ENCODE results near the gene FKBP3. TPM values are rescaled to one million over a fixed set of nuclear protein-coding genes. Genes with fewer than 3 reads are reported as not detected.

Gene FKBP3
- total RNA-seq, 4 donors from 2014 or later = 77.5 to 111 (median 94.6) TPM

- Histone ChIP-seq H3K36me3 (peaks cover 0 to 4% of the 10 kb centered on the region in 2 donors), H3K27ac (no peak overlapping the region), H3K4me3 (no peak overlapping the region), H3K4me1 (peaks cover 0 to 1% of the 10 kb centered on the region in 2 donors), H3K9me3 (no peaks in the 10 kb centered on the region), H3K27me3 (no peaks in the 10 kb centered on the region)
- TF ChIP-seq POLR2A (IDR thresholded peaks at IDR 0.05) (no peak), CTCF (IDR thresholded peaks at IDR 0.05 in 4 of 5, conservative IDR thresholded peaks at IDR 0.05 in 1 of 5) (no peak)
- DNase-seq (no peak), ATAC-seq (no peak)
- intact Hi-C loops (cut with DNase I; ENCODE audit: low total_unique reads) = no loop called here
- in situ Hi-C loops (cut with MboI; ENCODE audit: low sequenced_read_pairs in 4 of 4) = no loop called here
These were observed 56.0 kb downstream of the FKBP3 start for GRCh38 chr14:45078323-45078722.

GRCh38 chr14:45073231-45073879 lies 60.9 kb downstream of the FKBP3 start:
- in situ Hi-C loops (cut with MboI; ENCODE audit: low sequenced_read_pairs in 4 of 4) = no loop called here
- Histone ChIP-seq H3K9me3 (no peaks in the 10 kb centered on the region), H3K36me3 (peaks cover 0 to 5% of the 10 kb centered on the region in 2 donors), H3K27me3 (no peaks in the 10 kb centered on the region), H3K27ac (no peak overlapping the region), H3K4me1 (no peaks in the 10 kb centered on the region), H3K4me3 (no peak overlapping the region)
- DNase-seq (no peak), ATAC-seq (no peak)
- intact Hi-C loops (cut with DNase I; ENCODE audit: low total_unique reads) = no loop called here
- no peak for TF ChIP-seq CTCF (IDR thresholded peaks at IDR 0.05 in 4 of 5, conservative IDR thresholded peaks at IDR 0.05 in 1 of 5)
- TF ChIP-seq POLR2A (IDR thresholded peaks at IDR 0.05) = no peak

GRCh38 chr14:45072126-45072525 lies 62.2 kb downstream of the FKBP3 start:
- Histone ChIP-seq H3K27ac (no peak overlapping the region), H3K36me3 (peaks cover 0 to 5% of the 10 kb centered on the region in 2 donors), H3K27me3 (no peaks in the 10 kb centered on the region), H3K9me3 (no peaks in the 10 kb centered on the region), H3K4me1 (no peaks in the 10 kb centered on the region), H3K4me3 (no peak overlapping the region)
- intact Hi-C loops (cut with DNase I; ENCODE audit: low total_unique reads) (no loop called here), in situ Hi-C loops (cut with MboI; ENCODE audit: low sequenced_read_pairs in 4 of 4) (no loop called here)
- ATAC-seq (no peak), DNase-seq (no peak)
- TF ChIP-seq CTCF (IDR thresholded peaks at IDR 0.05 in 4 of 5, conservative IDR thresholded peaks at IDR 0.05 in 1 of 5) = no peak
- TF ChIP-seq POLR2A (IDR thresholded peaks at IDR 0.05) = no peak

GRCh38 chr14:45070215-45070614 lies 64.1 kb downstream of the FKBP3 start:
- Histone ChIP-seq H3K27me3 (no peaks in the 10 kb centered on the region), H3K4me1 (peaks cover 13 to 14% of the 10 kb centered on the region in 2 donors), H3K9me3 (no peaks in the 10 kb centered on the region), H3K27ac (no peak overlapping the region), H3K4me3 (no peak overlapping the region), H3K36me3 (peaks cover 0 to 5% of the 10 kb centered on the region in 2 donors)
- ATAC-seq (no peak), DNase-seq (no peak)
- intact Hi-C loops (cut with DNase I; ENCODE audit: low total_unique reads) = no loop called here
- in situ Hi-C loops (cut with MboI; ENCODE audit: low sequenced_read_pairs in 4 of 4) = no loop called here
- TF ChIP-seq POLR2A (IDR thresholded peaks at IDR 0.05) (no peak), CTCF (IDR thresholded peaks at IDR 0.05 in 4 of 5, conservative IDR thresholded peaks at IDR 0.05 in 1 of 5) (no peak)

- no peak overlapping the region for H3K4me3 ChIP-seq
- ATAC-seq (no peak), DNase-seq (no peak)
- H3K27ac ChIP-seq = no peak overlapping the region
- H3K4me1 ChIP-seq = peaks cover 14 to 20% of the 10 kb centered on the region in 2 donors
- in situ Hi-C loops (cut with MboI; ENCODE audit: low sequenced_read_pairs in 4 of 4) (no loop called here), intact Hi-C loops (cut with DNase I; ENCODE audit: low total_unique reads) (no loop called here)
- H3K36me3 ChIP-seq = peaks cover 0 to 2% of the 10 kb centered on the region in 2 donors
- no peaks in the 10 kb centered on the region for H3K27me3 ChIP-seq
- TF ChIP-seq POLR2A (IDR thresholded peaks at IDR 0.05) (no peak), CTCF (IDR thresholded peaks at IDR 0.05 in 4 of 5, conservative IDR thresholded peaks at IDR 0.05 in 1 of 5) (no peak)
- H3K9me3 ChIP-seq = no peaks in the 10 kb centered on the region
These were observed 65.9 kb downstream of the FKBP3 start for GRCh38 chr14:45068396-45068795.
